ENCODE results near the gene TRPM4. TPM values are rescaled to one million over a fixed set of nuclear protein-coding genes. Genes with fewer than 3 reads are reported as not detected.

Gene TRPM4
- total and polyA plus RNA-seq, 2 of the 13 experiments (the other 11 are each of a cell fraction or from before 2014, with no cell fraction given) = 1.9 to 4.3 TPM

DNA sequence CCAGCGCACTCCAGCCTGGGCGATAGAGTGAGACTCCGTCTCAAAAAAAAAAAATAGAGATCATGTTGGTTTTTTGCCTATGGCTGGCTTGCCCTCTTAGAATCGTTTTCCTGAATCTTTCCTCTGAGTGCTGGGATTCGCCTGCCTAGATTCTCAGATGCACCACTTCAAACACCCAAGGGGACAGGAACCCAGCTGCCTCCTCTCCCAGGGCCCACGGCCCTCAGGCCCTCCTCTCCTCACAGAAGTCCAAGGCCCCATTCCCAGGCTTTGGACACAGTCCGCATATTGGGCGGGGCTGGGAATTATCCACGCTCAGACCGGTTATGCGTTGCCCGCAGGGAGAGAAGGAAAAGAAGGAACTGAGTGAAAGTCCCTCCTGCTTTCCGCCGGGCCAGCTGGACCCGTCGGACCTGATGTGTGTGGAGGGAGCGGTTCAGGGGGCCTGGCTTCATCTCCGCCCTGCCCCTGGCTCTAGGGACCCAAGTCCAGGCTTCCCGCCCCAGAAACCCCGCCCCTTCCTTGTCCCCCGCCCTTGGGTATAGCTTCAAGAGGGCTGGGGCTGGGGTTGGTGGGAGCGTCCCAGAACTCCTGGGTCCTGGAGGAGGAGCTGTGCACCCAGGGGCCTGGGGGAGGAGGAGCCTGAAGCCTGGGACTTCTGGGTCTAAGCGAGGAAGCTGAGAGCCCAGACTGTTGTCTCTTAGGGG lies 32.4 kb upstream of the TRPM4 start (continued):
- peak; percentile 39; the same call in 1 of the 2 replicates for TF ChIP-seq YEATS4 (CRISPR knock-in tag; IDR thresholded peaks at IDR 0.05; ENCODE audit: borderline replicate concordance)
- TF ChIP-seq PHF20 (CRISPR knock-in tag; IDR thresholded peaks at IDR 0.05) = peak; percentile 57
- no peak for TF ChIP-seq AGO2 (optimal IDR thresholded peaks at IDR 0.05; ENCODE audit: low read depth, low read length)
- TF ChIP-seq ZFP91 (CRISPR knock-in tag; IDR thresholded peaks at IDR 0.05; ENCODE audit: borderline replicate concordance) = peak; percentile 75; the same call in 1 of the 2 replicates
- no peak for TF ChIP-seq TOE1 (CRISPR knock-in tag; IDR thresholded peaks at IDR 0.05)
- 0 out of 2 replicates have a peak, but pooled peaks have one; percentile 14 for TF ChIP-seq YEATS2 (CRISPR knock-in tag; IDR thresholded peaks at IDR 0.05; ENCODE audit: borderline replicate concordance)
- TF ChIP-seq ZBTB7A (CRISPR knock-in tag; IDR thresholded peaks at IDR 0.05) = no peak
- TF ChIP-seq GABPA (IDR thresholded peaks at IDR 0.05; ENCODE audit: low read depth, low read length) = peak; percentile 44; the same call in 1 of the 2 replicates
- peak; percentile 70 for TF ChIP-seq GABPA (CRISPR knock-in tag; IDR thresholded peaks at IDR 0.05; ENCODE audit: low read depth)
- TF ChIP-seq FOSL1 (CRISPR knock-in tag; IDR thresholded peaks at IDR 0.05; ENCODE audit: borderline replicate concordance) = no peak
- TF ChIP-seq ZFP90 (CRISPR knock-in tag; IDR thresholded peaks at IDR 0.05; ENCODE audit: borderline replicate concordance) = no peak
- TF ChIP-seq GABPB1 (CRISPR knock-in tag; IDR thresholded peaks at IDR 0.05) = peak; percentile 59
- TF ChIP-seq, protein P1, sequence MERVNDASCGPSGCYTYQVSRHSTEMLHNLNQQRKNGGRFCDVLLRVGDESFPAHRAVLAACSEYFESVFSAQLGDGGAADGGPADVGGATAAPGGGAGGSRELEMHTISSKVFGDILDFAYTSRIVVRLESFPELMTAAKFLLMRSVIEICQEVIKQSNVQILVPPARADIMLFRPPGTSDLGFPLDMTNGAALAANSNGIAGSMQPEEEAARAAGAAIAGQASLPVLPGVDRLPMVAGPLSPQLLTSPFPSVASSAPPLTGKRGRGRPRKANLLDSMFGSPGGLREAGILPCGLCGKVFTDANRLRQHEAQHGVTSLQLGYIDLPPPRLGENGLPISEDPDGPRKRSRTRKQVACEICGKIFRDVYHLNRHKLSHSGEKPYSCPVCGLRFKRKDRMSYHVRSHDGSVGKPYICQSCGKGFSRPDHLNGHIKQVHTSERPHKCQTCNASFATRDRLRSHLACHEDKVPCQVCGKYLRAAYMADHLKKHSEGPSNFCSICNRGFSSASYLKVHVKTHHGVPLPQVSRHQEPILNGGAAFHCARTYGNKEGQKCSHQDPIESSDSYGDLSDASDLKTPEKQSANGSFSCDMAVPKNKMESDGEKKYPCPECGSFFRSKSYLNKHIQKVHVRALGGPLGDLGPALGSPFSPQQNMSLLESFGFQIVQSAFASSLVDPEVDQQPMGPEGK (CRISPR knock-in tag; IDR thresholded peaks at IDR 0.05) = peak; percentile 73
- 0 out of 2 replicates have a peak, but pooled peaks have one; percentile 62 for TF ChIP-seq SNAI1 (CRISPR knock-in tag; IDR thresholded peaks at IDR 0.05; ENCODE audit: borderline replicate concordance)
- TF ChIP-seq, protein P2, sequence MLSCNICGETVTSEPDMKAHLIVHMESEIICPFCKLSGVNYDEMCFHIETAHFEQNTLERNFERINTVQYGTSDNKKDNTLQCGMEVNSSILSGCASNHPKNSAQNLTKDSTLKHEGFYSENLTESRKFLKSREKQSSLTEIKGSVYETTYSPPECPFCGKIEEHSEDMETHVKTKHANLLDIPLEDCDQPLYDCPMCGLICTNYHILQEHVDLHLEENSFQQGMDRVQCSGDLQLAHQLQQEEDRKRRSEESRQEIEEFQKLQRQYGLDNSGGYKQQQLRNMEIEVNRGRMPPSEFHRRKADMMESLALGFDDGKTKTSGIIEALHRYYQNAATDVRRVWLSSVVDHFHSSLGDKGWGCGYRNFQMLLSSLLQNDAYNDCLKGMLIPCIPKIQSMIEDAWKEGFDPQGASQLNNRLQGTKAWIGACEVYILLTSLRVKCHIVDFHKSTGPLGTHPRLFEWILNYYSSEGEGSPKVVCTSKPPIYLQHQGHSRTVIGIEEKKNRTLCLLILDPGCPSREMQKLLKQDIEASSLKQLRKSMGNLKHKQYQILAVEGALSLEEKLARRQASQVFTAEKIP (CRISPR knock-in tag; IDR thresholded peaks at IDR 0.05; ENCODE audit: borderline replicate concordance) = no peak
- TF ChIP-seq ELF3 (CRISPR knock-in tag; IDR thresholded peaks at IDR 0.05) = peak; percentile 37; the same call in 1 of the 2 replicates
- TF ChIP-seq PITX1 (CRISPR knock-in tag; IDR thresholded peaks at IDR 0.05) = peak; percentile 69
- TF ChIP-seq MAZ (IDR thresholded peaks at IDR 0.05; ENCODE audit: borderline replicate concordance, low read depth, low read length) = no peak
- 0 out of 2 replicates have a peak, but pooled peaks have one; percentile 24 for TF ChIP-seq MAZ (CRISPR knock-in tag; IDR thresholded peaks at IDR 0.05; ENCODE audit: low read depth)
- TF ChIP-seq, protein P3, sequence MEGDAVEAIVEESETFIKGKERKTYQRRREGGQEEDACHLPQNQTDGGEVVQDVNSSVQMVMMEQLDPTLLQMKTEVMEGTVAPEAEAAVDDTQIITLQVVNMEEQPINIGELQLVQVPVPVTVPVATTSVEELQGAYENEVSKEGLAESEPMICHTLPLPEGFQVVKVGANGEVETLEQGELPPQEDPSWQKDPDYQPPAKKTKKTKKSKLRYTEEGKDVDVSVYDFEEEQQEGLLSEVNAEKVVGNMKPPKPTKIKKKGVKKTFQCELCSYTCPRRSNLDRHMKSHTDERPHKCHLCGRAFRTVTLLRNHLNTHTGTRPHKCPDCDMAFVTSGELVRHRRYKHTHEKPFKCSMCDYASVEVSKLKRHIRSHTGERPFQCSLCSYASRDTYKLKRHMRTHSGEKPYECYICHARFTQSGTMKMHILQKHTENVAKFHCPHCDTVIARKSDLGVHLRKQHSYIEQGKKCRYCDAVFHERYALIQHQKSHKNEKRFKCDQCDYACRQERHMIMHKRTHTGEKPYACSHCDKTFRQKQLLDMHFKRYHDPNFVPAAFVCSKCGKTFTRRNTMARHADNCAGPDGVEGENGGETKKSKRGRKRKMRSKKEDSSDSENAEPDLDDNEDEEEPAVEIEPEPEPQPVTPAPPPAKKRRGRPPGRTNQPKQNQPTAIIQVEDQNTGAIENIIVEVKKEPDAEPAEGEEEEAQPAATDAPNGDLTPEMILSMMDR (CRISPR knock-in tag; IDR thresholded peaks at IDR 0.05) = no peak; the same call in 1 of the 2 replicates
- 0 out of 2 replicates have a peak, but pooled peaks have one; percentile 24 for TF ChIP-seq ZNF891 (CRISPR knock-in tag; IDR thresholded peaks at IDR 0.05)
- TF ChIP-seq ZFY (CRISPR knock-in tag; IDR thresholded peaks at IDR 0.05) = peak; percentile 79
- TF ChIP-seq YY1 (IDR thresholded peaks at IDR 0.05; ENCODE audit: insufficient read depth, insufficient replicate concordance, low read depth, low read length) = peak; percentile 17

Measured in HepG2 (cell line).